IPS-20b (cell line): ENCODE results near the gene FGR.

Source experiments
- H3K27ac ChIP-seq: one replicate; pipeline ENCODE4 v1.5.1; 2013; ENCODE audit warnings: low read length
- H3K27me3 ChIP-seq: 2 replicates; pipeline ENCODE4 v1.6.1; 2013; ENCODE audit warnings: mild to moderate bottlenecking, low read length, inconsistent platforms; ENCODE audit not compliant: insufficient read depth
- H3K36me3 ChIP-seq: 2 replicates; pipeline ENCODE4 v1.6.1; 2013; ENCODE audit warnings: low read depth, mild to moderate bottlenecking, inconsistent platforms, low read length, moderate library complexity; ENCODE audit not compliant: insufficient read depth
- H3K4me1 ChIP-seq: 2 replicates; pipeline ENCODE4 v1.6.1; 2013; ENCODE audit warnings: mild to moderate bottlenecking, control low read depth, inconsistent platforms, low read length, moderate library complexity; ENCODE audit not compliant: insufficient read depth
- H3K4me3 ChIP-seq: 2 replicates; pipeline ENCODE4 v1.5.1; 2013; ENCODE audit warnings: mild to moderate bottlenecking, low read length, inconsistent platforms
- H3K9ac ChIP-seq: 2 replicates; pipeline ENCODE4 v1.6.1; 2013; ENCODE audit warnings: low read depth, mild to moderate bottlenecking, inconsistent platforms, low read length, moderate library complexity
- H3K9me3 ChIP-seq: 2 replicates; pipeline ENCODE4 v1.6.1; 2013; ENCODE audit warnings: mild to moderate bottlenecking, low read depth, low read length, inconsistent platforms; ENCODE audit not compliant: insufficient read depth

FGR gene

DNA sequence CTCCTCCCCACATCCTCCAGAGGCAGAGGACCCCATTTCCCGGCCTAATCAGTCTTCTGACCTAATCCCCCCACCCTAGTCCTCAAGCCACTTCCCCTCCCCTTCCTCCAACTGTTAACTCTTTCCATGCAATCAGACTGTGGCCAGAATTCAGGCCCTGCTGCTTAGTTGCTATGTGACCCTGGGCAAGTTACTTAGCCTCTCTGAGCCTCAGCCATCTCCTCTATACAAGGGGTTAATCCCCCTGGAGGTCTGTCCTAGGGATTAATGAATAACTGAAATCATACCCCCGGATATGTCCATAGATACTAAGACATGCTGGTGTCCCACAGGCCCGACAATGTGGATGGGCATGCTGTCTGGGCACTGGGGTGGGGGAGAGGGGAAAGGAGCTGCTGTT, 49.3 kb downstream of the FGR start:
- Histone ChIP-seq H3K27me3 (no peaks in the 10 kb centered on the region), H3K4me1 (peaks cover 4% of the 10 kb centered on the region; the same call in 1 of the 2 replicates), H3K27ac (no peak overlapping the region), H3K9me3 (no peaks in the 10 kb centered on the region), H3K4me3 (no peak overlapping the region), H3K9ac (no peak overlapping the region), H3K36me3 (peaks cover 6% of the 10 kb centered on the region)

DNA sequence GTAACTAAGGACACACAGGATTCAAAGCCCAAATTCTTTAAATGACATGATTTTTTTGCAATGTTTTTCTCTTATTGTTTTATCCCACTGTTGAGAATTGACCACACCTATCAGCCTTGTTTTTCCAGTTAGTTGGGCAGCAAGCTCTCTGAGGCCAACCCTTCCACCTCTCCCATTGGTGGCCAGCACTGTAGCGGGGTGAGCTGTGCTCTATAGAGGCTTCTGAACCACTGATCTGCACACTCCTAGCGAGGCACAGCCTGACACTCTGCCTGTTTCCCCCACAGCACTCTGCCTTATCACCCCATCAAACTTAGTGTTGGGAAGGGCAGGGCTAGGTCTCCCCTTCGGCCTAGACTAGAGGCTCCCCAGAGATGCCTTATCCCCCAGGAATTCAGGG, 50.5 kb downstream of the FGR start:
- Histone ChIP-seq H3K27ac (no peak overlapping the region), H3K9me3 (no peaks in the 10 kb centered on the region), H3K4me3 (no peak overlapping the region), H3K4me1 (no peaks in the 10 kb centered on the region), H3K27me3 (no peaks in the 10 kb centered on the region), H3K36me3 (peaks cover 6% of the 10 kb centered on the region), H3K9ac (no peak overlapping the region)

DNA sequence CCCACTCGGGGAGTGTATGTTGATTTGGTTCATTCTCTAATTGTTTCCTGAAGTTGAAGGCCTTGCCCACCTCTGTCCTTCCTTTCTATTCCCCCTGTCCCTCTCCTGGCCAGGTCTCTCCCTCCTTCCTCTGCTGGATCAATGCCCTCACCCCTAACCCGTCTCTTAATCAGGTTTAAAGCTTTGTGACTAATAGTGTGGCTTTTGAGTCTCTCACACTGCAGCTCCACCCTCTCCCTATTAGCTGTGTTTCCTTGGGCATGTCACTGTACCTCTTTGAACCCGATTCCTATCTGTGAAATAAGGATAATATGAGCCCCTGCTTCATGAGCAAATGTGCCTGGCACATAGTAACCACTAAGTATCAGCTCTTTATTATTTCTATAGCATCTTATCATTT, 51.5 kb downstream of the FGR start:
- Histone ChIP-seq H3K4me1 (no peaks in the 10 kb centered on the region), H3K36me3 (peaks cover 6% of the 10 kb centered on the region), H3K4me3 (no peak overlapping the region), H3K9me3 (no peaks in the 10 kb centered on the region), H3K9ac (no peak overlapping the region), H3K27me3 (no peaks in the 10 kb centered on the region), H3K27ac (no peak overlapping the region)

DNA sequence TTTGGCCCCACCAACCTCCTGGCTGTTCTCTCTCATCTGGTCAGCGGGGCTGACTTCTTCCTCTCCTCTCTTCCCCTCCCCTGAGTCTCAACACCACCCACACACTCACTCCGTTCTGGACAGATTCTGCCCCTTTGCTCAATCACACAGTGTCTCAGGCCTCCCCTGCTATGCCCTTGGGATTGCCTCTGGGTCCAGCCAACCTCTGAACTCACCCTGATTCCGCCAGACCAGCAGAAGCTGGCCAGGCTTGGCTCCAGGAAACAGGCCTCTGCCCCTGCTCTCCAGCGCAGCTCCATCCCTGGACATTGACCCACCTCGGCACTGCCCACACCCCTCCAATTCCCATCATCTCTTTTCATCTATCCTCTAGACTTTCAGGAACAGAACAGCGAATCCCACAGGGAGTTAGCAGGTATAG, 53.2 kb downstream of the FGR start:
- H3K27ac ChIP-seq = no peak overlapping the region
- no peak overlapping the region for H3K9ac ChIP-seq
- no peak overlapping the region for H3K4me3 ChIP-seq
- no peaks in the 10 kb centered on the region for H3K9me3 ChIP-seq
- no peaks in the 10 kb centered on the region; the same call in 1 of the 2 replicates for H3K36me3 ChIP-seq
- H3K27me3 ChIP-seq = no peaks in the 10 kb centered on the region
- H3K4me1 ChIP-seq = no peaks in the 10 kb centered on the region

DNA sequence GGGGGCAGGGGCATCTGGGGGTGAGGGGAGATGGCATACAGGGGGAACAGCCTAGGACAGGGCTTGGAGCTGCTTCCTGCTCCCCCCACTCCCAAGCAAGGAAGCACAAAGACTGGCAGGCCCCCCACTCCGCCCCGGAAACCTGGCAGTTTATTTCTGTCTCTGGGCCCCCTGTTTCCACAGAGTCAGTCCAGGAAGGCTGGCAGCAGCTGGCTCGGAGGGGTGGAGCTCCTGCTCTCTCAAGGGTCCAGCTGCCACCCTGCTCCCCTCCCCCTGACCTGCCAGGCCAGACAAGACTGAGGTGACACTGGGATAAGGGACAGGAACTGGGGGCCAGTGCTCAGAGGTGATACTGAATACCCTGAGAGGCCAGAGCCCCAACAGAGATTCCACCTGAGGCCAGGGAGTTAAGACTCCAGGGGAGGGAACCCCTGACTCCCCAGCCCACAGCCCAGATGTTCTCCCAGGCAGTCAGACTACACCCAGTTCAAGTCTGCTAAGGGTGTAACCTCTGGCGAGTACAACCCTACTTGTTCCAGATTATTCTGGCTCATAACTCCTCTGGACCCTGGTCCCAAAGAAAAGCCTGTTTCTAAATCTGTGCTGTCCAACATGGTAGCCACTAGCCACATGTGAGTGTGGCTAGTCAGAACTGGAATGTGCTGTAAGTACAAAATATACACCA, 57.3 kb downstream of the FGR start:
- H3K9ac ChIP-seq = no peak overlapping the region
- no peaks in the 10 kb centered on the region for H3K36me3 ChIP-seq
- no peak overlapping the region for H3K27ac ChIP-seq
- no peaks in the 10 kb centered on the region for H3K27me3 ChIP-seq
- no peaks in the 10 kb centered on the region for H3K9me3 ChIP-seq
- no peak overlapping the region for H3K4me3 ChIP-seq
- H3K4me1 ChIP-seq = peaks cover 27% of the 10 kb centered on the region

DNA sequence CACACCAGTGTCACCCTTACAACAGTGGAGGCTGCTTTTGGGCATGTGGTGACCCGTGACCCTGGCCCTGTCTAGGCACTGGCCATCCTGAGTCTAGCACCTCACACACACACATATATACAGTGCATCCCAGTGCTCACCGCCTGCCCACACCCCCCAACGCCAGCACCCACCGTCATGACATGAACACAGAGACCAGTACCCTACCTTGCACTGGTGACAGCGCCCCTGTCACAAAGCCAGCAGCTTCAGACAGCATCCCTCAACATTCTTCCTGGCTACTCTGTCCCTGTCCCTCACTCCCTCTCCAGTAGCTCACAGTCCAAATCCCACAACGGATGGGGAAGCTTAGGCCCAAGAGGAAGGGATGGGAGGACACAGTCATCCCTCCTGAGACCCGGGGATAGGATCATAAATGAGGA, 58.2 kb downstream of the FGR start:
- Histone ChIP-seq H3K4me3 (no peak overlapping the region), H3K27me3 (no peaks in the 10 kb centered on the region), H3K36me3 (no peaks in the 10 kb centered on the region), H3K27ac (no peak overlapping the region), H3K9ac (no peak overlapping the region), H3K4me1 (peaks cover 36% of the 10 kb centered on the region), H3K9me3 (no peaks in the 10 kb centered on the region)

DNA sequence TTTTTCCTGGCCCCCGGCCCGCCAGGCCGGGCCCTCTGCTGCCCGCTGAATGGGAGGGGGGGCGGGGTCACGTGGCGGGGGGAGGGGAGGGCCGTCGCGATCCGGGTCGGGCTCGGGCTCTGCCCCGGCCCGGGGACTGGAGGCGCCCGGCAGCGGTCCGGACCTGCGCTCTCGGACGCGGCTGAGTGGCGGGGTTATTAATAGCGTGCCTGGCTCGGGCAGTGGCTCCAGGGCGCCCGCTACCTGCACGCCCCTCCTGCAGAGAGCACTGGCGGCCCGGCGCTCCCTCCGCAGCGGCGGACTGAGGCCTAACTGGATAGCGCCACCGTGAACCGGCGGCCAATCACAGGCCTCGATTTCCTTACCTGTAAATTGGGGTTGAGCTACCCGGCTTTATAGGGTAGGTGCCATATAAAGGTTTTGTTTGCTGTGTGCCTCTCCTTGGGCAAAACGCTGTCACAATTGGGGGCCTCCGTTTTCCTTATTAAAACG, 59.1 kb downstream of the FGR start:
- no peaks in the 10 kb centered on the region for H3K36me3 ChIP-seq
- peak overlapping the region; percentile 58 for H3K4me3 ChIP-seq
- H3K27me3 ChIP-seq = no peaks in the 10 kb centered on the region
- peaks cover 45% of the 10 kb centered on the region for H3K4me1 ChIP-seq
- no peak overlapping the region for H3K27ac ChIP-seq
- no peaks in the 10 kb centered on the region for H3K9me3 ChIP-seq
- peak overlapping the region; percentile 76; the same call in 1 of the 2 replicates for H3K9ac ChIP-seq

DNA sequence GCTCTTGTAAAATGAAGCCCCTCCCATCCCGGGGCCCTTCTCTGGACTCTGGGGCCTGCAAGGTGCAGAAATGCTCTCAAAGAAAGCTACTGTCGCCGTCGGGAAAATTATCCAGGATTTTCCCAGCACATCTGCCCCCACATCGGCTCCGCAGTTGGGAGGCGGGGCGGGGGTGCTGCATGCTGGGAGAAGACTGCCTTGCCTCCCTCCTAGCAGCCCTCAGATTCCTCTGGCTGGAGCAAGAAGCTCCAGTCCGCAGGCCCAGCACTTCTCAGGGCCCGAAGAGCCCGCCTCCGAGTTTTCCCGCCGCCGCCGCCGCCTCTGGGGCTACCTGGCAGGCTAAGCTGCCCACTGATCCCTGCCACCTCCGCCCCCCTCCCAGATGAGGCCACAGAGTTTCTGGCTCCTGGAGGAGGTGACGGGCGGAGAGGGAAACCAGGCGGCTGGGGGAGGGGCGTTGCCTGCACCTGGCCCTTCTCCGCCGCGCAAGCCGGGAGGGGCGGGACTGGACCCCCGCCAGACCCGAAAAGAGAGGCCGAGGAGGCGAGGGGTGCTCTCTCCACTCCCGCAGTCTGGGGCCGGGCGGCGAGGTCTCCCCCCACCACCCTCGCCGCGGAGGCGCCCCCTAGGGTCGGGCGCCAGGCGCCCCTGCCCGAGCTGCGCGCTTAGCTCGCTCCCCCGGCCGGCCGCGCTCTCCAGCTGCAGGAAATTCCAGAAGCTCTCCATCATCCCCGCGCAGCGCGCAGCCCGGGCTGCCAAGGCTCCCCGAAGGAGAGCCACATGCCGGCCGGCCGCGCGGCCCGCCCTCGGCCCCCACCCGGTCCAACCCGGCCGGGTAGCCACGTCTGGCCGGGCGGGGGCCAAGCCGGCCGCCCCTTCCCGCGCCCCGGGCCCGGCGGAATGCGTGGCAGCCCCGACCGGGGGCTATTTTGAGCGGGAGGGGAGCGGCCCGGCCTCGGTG, 59.8 kb downstream of the FGR start:
- Histone ChIP-seq H3K27me3 (no peaks in the 10 kb centered on the region), H3K4me3 (peak overlapping the region; percentile 58; the same call in 1 of the 2 replicates), H3K36me3 (no peaks in the 10 kb centered on the region), H3K9me3 (no peaks in the 10 kb centered on the region), H3K9ac (peak overlapping the region; percentile 76; the same call in 1 of the 2 replicates), H3K27ac (peak overlapping the region; percentile 79), H3K4me1 (peaks cover 52% of the 10 kb centered on the region)

DNA sequence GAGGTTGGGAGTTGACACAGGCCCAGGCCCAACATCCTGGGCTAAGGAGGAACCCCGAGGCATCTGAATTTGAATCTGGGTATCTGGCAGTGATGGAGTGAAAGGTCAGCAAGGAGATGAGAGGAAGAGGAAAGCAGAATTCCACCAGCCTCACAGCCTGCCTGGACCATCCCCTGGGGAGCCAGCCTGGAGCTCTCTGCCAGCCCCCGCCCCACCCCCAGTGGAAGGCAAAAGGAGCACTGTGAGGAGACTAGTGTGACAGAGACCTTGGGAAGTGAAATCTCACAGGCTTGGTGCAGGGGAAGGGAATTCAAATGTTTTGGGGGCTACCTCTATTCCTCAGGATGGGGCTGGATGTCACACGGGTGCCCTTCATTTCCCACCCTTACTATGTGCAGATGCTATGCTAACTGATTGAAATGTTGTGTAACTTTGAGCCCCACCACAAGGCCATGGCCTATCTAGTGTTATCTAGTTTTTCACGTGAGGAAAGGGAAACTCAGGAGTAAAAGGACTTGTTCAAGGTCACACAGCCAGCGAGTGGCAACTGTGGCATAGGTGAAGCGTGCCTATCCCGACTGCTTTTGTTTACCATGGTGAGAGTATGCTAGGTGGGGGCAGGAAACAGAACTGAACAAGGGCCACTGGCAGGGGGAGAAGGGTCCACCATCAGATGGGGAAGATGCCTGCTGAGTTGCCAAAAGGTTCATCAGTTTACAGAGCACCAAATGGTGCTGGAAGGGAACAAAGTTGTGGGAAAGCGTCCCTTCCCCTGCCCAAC, 60.8 kb downstream of the FGR start:
- Histone ChIP-seq H3K27me3 (no peaks in the 10 kb centered on the region), H3K36me3 (no peaks in the 10 kb centered on the region), H3K9me3 (no peaks in the 10 kb centered on the region), H3K4me1 (peaks cover 62% of the 10 kb centered on the region), H3K4me3 (peak overlapping the region; percentile 58; the same call in 1 of the 2 replicates), H3K9ac (peak overlapping the region; percentile 76; the same call in 1 of the 2 replicates), H3K27ac (peak overlapping the region; percentile 79)

DNA sequence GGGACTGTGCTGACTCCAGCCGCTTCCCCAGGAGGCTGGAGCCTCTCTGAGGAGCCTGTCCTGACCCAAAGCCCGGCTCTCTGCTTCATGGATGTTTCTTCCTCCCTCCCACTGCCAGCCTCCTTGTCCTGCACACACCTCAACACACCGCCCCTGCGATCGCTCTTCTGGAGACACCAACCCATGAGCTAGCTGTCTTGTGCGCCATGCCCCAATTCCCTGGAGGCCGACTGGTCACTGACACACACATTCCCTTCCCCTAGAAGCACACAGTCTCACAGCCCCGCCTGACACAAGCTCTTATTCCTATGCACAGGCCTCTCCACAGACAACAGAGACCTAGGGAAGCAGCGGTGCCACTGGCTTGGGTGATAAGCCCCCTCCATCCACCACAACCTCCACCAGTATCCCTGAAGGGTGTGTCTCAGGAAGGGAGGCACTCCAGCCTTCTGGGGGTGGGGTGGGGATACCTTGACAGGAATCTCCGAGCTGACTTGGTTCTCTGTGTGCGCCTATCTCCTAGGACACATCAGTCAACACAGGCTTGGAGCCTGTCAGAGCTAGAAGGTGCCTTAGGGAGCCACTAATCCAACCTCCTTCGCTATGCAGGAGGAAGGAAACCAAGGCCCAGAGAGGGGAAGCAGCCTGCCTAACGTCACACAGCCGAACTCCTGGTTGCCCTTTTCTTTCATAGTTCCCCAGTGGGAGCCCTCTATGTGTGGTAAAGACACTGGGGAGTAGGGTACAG, 62.1 kb downstream of the FGR start:
- H3K27me3 ChIP-seq = no peaks in the 10 kb centered on the region
- no peaks in the 10 kb centered on the region for H3K36me3 ChIP-seq
- no peak overlapping the region for H3K27ac ChIP-seq
- peaks cover 68% of the 10 kb centered on the region for H3K4me1 ChIP-seq
- H3K9me3 ChIP-seq = no peaks in the 10 kb centered on the region
- H3K9ac ChIP-seq = peak overlapping the region; percentile 76; the same call in 1 of the 2 replicates
- H3K4me3 ChIP-seq = peak overlapping the region; percentile 54; the same call in 1 of the 2 replicates
